ENCODE measurements around the gene MRPL27. TPM values are rescaled to one million over a fixed set of nuclear protein-coding genes. Genes with fewer than 3 reads are reported as not detected.

MRPL27 gene
- total RNA-seq, 4 donors from 2014 or later: 52.1 to 56.0 (median 53.3) TPM

GRCh38 chr17:50353600-50354195 is 19.3 kb downstream of the MRPL27 start:
- H3K4me3 ChIP-seq (ENCODE audit: low read depth, poor library complexity, severe bottlenecking): no peak overlapping the region
- TF ChIP-seq CTCF (IDR thresholded peaks at IDR 0.05) (no peak), POLR2A (IDR thresholded peaks at IDR 0.05) (no peak)
- intact Hi-C loops (cut with DNase I; ENCODE audit: low total_unique reads): no loop called here
- peak in 1 of 2 donors; percentile 80 for DNase-seq (ENCODE audit: low spot score in 2 of 2)
- 88 to 91% methylated on average over 13 to 17 of the region's 27 CpGs for WGBS, 2 donors

- no peak overlapping the region for H3K4me3 ChIP-seq (ENCODE audit: low read depth, poor library complexity, severe bottlenecking)
- TF ChIP-seq POLR2A (IDR thresholded peaks at IDR 0.05) (no peak), CTCF (IDR thresholded peaks at IDR 0.05) (no peak)
- intact Hi-C loops (cut with DNase I; ENCODE audit: low total_unique reads): no loop called here
- WGBS, 2 donors: 86 to 93% methylated on average over 17 to 21 of the region's 21 CpGs
- DNase-seq (ENCODE audit: low spot score in 2 of 2): peak in 1 of 2 donors; percentile 68
Measured at GRCh38 chr17:50352693-50353599, 20.0 kb downstream of the MRPL27 start.

- WGBS, 2 donors: 75 to 83% methylated on average over 5 to 6 of the region's 6 CpGs
- intact Hi-C loops (cut with DNase I; ENCODE audit: low total_unique reads): no loop called here
- DNase-seq (ENCODE audit: low spot score in 2 of 2): peak in 1 of 2 donors; percentile 81
- no peak for TF ChIP-seq CTCF (IDR thresholded peaks at IDR 0.05)
- no peak for TF ChIP-seq POLR2A (IDR thresholded peaks at IDR 0.05)
- H3K4me3 ChIP-seq (ENCODE audit: low read depth, poor library complexity, severe bottlenecking): no peak overlapping the region
Measured at GRCh38 chr17:50352072-50352692, 20.8 kb downstream of the MRPL27 start.

GRCh38 chr17:50350733-50351132 is 22.3 kb downstream of the MRPL27 start:
- intact Hi-C loops (cut with DNase I; ENCODE audit: low total_unique reads): no loop called here
- WGBS, 2 donors: 92 to 93% methylated on average over 2 of the region's 2 CpGs
- no peak for TF ChIP-seq POLR2A (IDR thresholded peaks at IDR 0.05)
- no peak for TF ChIP-seq CTCF (IDR thresholded peaks at IDR 0.05)
- peak in 1 of 2 donors; percentile 52 for DNase-seq (ENCODE audit: low spot score in 2 of 2)
- H3K4me3 ChIP-seq (ENCODE audit: low read depth, poor library complexity, severe bottlenecking): no peak overlapping the region

- TF ChIP-seq POLR2A (IDR thresholded peaks at IDR 0.05) (no peak), CTCF (IDR thresholded peaks at IDR 0.05) (no peak)
- 96 to 97% methylated on average over 5 of the region's 5 CpGs for WGBS, 2 donors
- no peak overlapping the region for H3K4me3 ChIP-seq (ENCODE audit: low read depth, poor library complexity, severe bottlenecking)
- intact Hi-C loops (cut with DNase I; ENCODE audit: low total_unique reads): no loop called here
- peak in 1 of 2 donors; percentile 67 for DNase-seq (ENCODE audit: low spot score in 2 of 2)
Measured at GRCh38 chr17:50349243-50349600, 23.8 kb downstream of the MRPL27 start.

Data from lower leg skin (tissue), 4 donors.